Smooth muscle cell (in vitro differentiated cells): ENCODE results near the gene POLR3B. TPM values are rescaled to one million over a fixed set of nuclear protein-coding genes. Genes with fewer than 3 reads are reported as not detected.

Experiments
- DNase-seq: peaks from one replicate; lab custom pipeline; 2025; ENCODE audit not compliant: unreplicated experiment; lab: John Stamatoyannopoulos, UW
- H2AFZ ChIP-seq: fragments of 200-600 bp; sonication (generic); 2 replicates; pipeline ENCODE4 v1.6.0; 2016; ENCODE audit warnings: antibody characterized with exemption, low read depth, mild to moderate bottlenecking
- H3F3A ChIP-seq: fragments of 200-600 bp; sonication (generic); 2 replicates; pipeline ENCODE4 v1.6.0; 2017; ENCODE audit warnings: antibody characterized with exemption, low read depth
- H3K27ac ChIP-seq: fragments of 200-600 bp; sonication (generic); 2 replicates; pipeline ENCODE4 v1.5.1; 2016; ENCODE audit warnings: low read depth, mild to moderate bottlenecking
- H3K27me3 ChIP-seq: fragments of 200-600 bp; sonication (generic); 2 replicates; pipeline ENCODE4 v1.6.1; 2016; ENCODE audit warnings: low read depth, mild to moderate bottlenecking
- H3K36me3 ChIP-seq: fragments of 200-600 bp; sonication (generic); 2 replicates; pipeline ENCODE4 v1.5.1; 2016; ENCODE audit warnings: low read depth
- H3K4me1 ChIP-seq: fragments of 200-600 bp; sonication (generic); 2 replicates; pipeline ENCODE4 v1.5.1; 2016; ENCODE audit warnings: low read depth
- H3K4me2 ChIP-seq: fragments of 200-600 bp; sonication (generic); 2 replicates; pipeline ENCODE4 v1.6.0; 2016; ENCODE audit warnings: mild to moderate bottlenecking
- H3K4me3 ChIP-seq: fragments of 200-600 bp; sonication (generic); 2 replicates; pipeline ENCODE4 v1.5.1; 2016; ENCODE audit warnings: mild to moderate bottlenecking
- H3K79me2 ChIP-seq: fragments of 200-600 bp; sonication (generic); 2 replicates; pipeline ENCODE4 v1.6.0; 2016; ENCODE audit warnings: low read depth, mild to moderate bottlenecking
- H3K9ac ChIP-seq: fragments of 200-600 bp; sonication (generic); 2 replicates; pipeline ENCODE4 v1.6.0; 2016; ENCODE audit warnings: low read depth
- H3K9me3 ChIP-seq: fragments of 200-600 bp; sonication (generic); replicated peaks from 2 replicates; pipeline ENCODE4 v1.5.1; 2016; ENCODE audit warnings: low read depth
- H4K20me1 ChIP-seq: fragments of 200-600 bp; sonication (generic); 2 replicates; pipeline ENCODE4 v1.6.0; 2016; ENCODE audit warnings: low read depth
- WGBS: methylation state at CpG from one replicate; pipeline ENCODE4 v1.1.7; 2016; ENCODE audit warnings: low lambda C conversion rate; 5-methylcytosine and 5-hydroxymethylcytosine counted together
- polyA plus RNA-seq: library from polyadenylated mRNA; unstranded; fragments of >200 nt; fragmentation: Nextera tagmentation; extraction: Ambion mirVana; gene quantifications from 2 replicates; pipeline ENCODE4 v1.2.1, GENCODE V29; 2016
- total RNA-seq: library from RNA; depleted of rRNA; stranded (reverse); fragments of >200 nt; gene quantifications from 2 replicates; pipeline ENCODE4 v1.2.3, GENCODE V29; 2014
- TF ChIP-seq, protein P1 (sequence below): fragments of 200-600 bp; sonication (generic); IDR thresholded peaks from 2 replicates; pipeline ENCODE4 v1.5.1; 2017; ENCODE audit warnings: borderline replicate concordance, mild to moderate bottlenecking, antibody characterized with exemption; ENCODE audit not compliant: insufficient read depth, poor library complexity, severe bottlenecking

Gene POLR3B
- total and polyA plus RNA-seq, 2 experiments from 2014 or later = 7.3 to 7.5 TPM

GRCh38 chr12:106551410-106551809 lies 193.9 kb downstream of the POLR3B start:
- no peak for DNase-seq
- no peak overlapping the region for H2AFZ ChIP-seq
- H3K4me2 ChIP-seq = no peak overlapping the region
- no peaks in the 10 kb centered on the region for H3K36me3 ChIP-seq
- no peaks in the 10 kb centered on the region for H3K4me1 ChIP-seq
- H3K4me3 ChIP-seq = no peak overlapping the region
- H3K9ac ChIP-seq = no peak overlapping the region
- no peaks in the 10 kb centered on the region for H4K20me1 ChIP-seq
- no peak overlapping the region for H3K27ac ChIP-seq
- TF ChIP-seq, protein P1, sequence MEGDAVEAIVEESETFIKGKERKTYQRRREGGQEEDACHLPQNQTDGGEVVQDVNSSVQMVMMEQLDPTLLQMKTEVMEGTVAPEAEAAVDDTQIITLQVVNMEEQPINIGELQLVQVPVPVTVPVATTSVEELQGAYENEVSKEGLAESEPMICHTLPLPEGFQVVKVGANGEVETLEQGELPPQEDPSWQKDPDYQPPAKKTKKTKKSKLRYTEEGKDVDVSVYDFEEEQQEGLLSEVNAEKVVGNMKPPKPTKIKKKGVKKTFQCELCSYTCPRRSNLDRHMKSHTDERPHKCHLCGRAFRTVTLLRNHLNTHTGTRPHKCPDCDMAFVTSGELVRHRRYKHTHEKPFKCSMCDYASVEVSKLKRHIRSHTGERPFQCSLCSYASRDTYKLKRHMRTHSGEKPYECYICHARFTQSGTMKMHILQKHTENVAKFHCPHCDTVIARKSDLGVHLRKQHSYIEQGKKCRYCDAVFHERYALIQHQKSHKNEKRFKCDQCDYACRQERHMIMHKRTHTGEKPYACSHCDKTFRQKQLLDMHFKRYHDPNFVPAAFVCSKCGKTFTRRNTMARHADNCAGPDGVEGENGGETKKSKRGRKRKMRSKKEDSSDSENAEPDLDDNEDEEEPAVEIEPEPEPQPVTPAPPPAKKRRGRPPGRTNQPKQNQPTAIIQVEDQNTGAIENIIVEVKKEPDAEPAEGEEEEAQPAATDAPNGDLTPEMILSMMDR = no peak
- H3K27me3 ChIP-seq = no peaks in the 10 kb centered on the region
- no peaks in the 10 kb centered on the region for H3K79me2 ChIP-seq
- WGBS = 83% methylated on average over 9 of the region's 9 CpGs
- no peaks in the 10 kb centered on the region for H3K9me3 ChIP-seq
- no peaks in the 10 kb centered on the region for H3F3A ChIP-seq

DNA sequence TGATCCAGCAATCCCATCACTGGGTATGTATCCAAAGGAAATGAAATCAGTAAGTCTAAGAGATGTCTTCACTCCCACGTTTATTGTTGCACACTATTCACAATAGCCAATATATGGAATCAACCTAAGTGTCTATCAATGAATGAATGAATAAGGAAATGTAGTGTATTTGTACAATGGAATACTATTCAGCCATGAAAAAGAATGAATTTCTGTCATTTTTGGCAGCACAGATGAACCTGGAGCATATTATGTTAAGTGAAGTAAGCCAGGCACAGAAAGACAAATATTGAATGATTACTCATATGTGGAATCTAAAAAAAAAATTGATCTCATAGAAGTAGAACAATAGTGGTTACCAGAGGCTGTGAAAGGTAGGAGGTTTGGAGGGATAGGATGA lies 194.7 kb downstream of the POLR3B start:
- no peak overlapping the region for H2AFZ ChIP-seq
- H3K9ac ChIP-seq = no peak overlapping the region
- TF ChIP-seq, protein P1 = no peak
- no peaks in the 10 kb centered on the region for H3F3A ChIP-seq
- no peaks in the 10 kb centered on the region for H3K36me3 ChIP-seq
- H3K4me1 ChIP-seq = no peaks in the 10 kb centered on the region
- H3K79me2 ChIP-seq = no peaks in the 10 kb centered on the region
- no peak overlapping the region for H3K27ac ChIP-seq
- no peaks in the 10 kb centered on the region for H3K27me3 ChIP-seq
- 81% methylated on average over 1 of the region's 1 CpG for WGBS
- H3K4me3 ChIP-seq = no peak overlapping the region
- DNase-seq = no peak
- no peaks in the 10 kb centered on the region for H3K9me3 ChIP-seq
- no peak overlapping the region for H3K4me2 ChIP-seq
- H4K20me1 ChIP-seq = no peaks in the 10 kb centered on the region

Other genes starting within 250 kb of the POLR3B start
- 54.0 and 64.2 TPM in 2 replicates for gene NUAK1, start 218.8 kb upstream of the POLR3B start, total RNA-seq
- 35.3 and 38.8 TPM in 2 replicates for gene NUAK1, start 218.8 kb upstream of the POLR3B start, polyA plus RNA-seq
- gene CKAP4, start 109.7 kb upstream of the POLR3B start, total RNA-seq = 241 and 294 TPM in 2 replicates
- gene CKAP4, start 109.7 kb upstream of the POLR3B start, polyA plus RNA-seq = 358 and 486 TPM in 2 replicates
- gene TCP11L2, start 55.0 kb upstream of the POLR3B start, total RNA-seq = 15.1 and 19.1 TPM in 2 replicates
- 2.4 and 3.5 TPM in 2 replicates for gene TCP11L2, start 55.0 kb upstream of the POLR3B start, polyA plus RNA-seq
- not detected in 2 replicates for gene RFX4, start 225.3 kb downstream of the POLR3B start, total RNA-seq
- not detected in 2 replicates for gene RFX4, start 225.3 kb downstream of the POLR3B start, polyA plus RNA-seq